ENCODE data around the gene GALNT7.
"Not testable (repeated sequence)": the region's sequence is repeated elsewhere in the genome, so short reads cannot be mapped to it uniquely, and the experiment has no call there.

GALNT7 gene

DNA sequence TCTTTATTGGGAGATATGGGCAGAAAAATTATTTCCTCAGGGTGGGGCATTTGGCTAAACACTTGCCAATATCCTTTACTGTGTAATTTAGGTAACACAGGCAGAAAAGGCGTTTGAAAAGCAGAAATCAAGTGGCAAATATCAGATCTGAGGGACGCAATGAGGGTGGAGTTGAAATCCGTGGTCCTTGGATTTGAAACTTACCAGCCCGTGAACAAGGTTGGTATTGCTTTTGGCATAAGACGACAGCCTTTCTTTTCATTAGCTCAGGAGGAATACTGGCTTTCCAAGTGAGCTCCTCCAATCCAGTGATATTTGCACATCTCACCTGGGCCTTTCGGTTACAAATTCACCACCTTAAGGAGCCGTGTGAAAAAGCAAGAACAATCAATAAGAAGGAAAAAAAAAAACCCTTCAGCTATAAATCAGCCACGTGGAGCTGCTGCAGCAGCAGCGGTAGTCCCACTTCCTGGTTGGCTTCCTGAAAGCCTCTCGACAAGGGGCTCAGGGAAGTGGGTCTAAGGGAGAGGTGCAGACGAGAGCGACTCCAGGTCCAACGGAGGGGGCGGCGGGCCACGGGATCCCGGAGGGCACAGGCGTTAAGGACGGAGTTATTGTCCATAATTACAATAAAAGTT, 734 bp upstream of the GALNT7 start:
- no peak for FAIRE-seq

DNA sequence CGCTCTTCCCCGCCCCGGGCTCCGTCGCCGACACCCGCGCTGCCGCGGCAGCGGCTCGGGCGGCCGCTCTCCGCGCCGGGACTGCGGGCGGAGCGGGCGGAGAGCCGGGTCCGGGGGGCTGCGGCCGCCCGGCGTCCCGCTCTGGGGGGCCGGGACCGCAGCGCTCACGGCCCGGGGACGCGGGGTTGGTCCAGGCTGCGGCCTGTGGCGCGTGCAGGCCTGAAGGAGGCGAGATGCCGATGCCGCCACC, 492 bp downstream of the GALNT7 start:
- FAIRE-seq = no peak

DNA sequence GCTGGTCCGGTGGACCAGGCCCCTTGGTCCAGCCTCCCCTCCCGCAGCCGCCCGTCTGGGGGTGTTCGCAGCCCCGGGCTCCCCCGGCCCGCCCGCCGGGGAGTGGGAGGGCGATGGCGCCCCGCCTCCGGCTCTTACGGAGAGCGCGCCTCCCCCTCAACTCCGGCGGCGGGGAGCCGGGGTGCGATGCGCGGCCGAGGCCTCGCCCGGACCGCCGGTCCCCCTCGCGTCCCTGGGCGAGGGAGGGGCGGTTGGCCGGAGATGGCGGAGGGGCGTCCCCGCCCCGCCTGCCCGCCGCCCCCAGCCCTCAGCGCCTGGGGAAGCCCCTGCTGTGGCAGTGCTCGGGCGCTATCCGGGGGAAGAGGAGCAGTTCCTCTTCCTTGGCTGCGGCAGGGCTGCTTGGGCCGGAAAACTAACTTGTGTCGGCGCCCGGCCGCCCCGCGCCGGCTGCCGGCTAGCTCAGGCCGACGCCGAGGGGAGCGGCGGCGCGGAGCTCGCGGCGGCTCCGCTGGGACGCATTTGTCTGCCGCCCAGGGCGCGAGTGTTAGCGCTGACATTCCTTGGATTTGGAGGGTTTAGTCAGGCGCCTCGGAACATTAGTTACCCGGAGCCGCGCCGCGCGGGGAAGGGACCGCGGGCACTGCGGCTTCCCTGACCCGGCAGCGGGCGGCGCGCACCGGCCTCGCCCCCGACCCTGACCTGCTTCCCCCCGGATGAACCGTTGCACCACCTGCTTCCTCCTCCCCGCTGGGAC, 994 bp downstream of the GALNT7 start:
- FAIRE-seq = no peak

DNA sequence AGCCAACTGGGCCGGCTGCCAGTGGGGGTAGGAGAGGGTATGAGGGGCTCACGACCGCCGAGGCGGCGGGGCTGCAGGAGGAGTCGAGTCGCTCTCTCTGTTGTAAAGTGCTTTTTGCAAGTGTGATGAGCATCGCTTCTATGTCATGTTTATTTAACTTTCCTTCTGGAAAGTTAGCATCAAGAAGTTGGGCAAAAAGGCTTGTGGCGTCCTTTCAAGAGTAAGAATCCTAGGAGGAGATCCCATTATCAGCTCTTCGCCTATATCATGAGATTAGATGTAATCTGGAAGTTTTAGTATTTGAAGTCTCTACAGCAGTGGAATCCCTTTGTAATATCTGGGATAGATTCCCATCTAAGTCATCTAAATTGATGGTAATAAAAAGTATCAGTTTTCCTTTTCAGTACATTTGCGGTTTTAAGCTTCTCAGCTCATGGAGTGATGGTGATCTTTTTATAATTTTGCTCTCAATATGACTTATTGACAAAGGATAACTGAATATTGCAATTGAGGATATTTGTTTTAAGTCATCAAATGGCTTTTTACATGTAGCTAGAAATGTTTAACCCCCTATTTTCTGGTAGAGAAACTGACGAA, 1.7 kb downstream of the GALNT7 start:
- FAIRE-seq = no peak

DNA sequence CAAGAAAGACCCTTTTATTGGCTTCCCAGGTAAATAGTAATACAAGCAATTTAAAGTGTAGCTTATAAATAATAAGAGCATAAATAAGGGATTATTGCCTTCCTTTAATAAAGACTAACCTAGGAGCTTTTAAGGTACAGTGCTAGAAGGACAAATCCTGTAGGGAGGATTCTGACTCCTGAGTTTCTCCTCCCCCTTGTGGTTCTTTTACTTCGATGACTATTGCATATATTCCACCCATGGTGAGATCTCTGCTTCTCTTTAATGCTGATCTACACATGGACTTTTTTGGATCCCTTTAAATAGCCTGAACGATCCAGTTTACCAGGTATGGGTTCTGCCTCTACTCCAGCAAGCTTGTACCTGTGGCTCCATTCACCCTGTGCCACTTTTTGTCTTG, 2.5 kb downstream of the GALNT7 start:
- FAIRE-seq = peak; percentile 13

DNA sequence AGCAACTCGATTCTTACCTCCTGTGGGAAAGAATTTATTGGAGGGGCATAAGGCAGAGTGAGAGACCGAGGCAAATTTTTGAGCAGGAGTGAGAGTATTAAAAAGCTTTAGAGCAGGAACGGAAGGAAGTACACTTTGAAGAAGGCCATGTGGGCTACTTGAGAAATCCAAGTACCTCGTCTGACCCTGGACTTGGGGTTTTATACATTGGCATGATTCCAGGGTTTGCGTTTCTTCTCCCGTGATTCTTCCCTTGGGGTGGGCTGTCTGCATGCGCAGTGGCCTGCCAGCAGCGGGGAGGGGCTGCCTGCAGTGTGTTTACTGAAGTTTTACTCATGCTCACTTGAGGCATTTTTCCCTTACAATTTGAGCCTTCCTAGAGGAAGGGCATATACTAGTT, 3.4 kb downstream of the GALNT7 start:
- no peak for FAIRE-seq

DNA sequence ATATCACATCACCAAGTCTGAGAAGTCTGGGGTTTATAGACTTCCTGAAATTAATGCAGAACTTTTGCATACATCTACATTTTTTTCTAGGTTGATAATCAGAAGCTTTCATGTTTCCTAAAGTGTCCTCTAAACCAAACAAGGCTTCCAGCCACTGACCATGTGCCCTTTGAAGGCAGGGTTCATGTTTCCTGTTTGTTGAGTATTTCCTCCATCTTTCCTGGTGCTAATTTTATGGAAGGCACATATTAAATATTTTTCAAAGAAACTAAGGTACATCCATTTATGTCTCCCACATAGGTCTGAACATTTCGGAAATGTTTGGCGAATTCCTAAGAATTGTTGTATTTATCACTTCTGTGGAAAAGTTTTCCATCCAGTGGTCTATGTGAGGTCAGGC, 5.6 kb downstream of the GALNT7 start:
- no peak for FAIRE-seq

DNA sequence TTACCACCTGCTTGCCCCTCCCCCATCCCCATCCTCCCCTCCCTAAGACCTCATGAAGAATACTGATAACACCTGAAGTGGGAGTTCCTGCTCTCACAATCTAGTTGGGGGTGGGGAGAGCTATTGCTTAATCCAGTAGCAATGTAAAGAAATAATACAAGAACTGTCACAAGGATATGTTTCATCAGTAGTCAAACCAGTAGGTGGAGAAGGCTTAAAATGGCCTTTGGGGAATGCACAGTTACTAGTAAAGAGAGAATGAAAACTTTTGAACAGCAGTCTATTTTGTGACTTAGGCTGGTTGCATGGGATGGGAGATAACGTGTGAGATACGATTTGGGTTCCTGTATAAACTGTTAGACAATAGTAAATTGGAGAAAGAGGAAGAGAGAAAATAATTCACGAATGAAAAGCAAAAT, 6.0 kb downstream of the GALNT7 start:
- FAIRE-seq = no peak

DNA sequence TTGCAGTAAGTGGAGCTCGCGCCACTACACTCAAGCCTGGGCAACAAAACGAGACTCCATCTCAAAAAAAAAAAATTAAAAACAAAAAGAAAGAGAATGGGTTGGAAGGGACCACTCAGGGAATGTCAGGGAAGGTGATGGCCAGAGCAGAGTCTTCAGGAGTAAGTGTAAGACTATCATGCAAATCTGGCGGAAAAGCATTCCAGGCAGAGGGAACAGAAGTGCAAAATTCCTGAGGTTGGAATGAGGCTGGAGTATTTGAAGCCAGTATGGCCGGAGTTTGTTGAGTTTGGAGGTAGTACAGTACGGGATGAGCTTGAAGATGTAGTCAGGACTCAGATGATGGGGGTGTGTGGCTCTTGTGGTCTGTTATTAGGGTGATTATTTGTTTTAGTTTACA, 7.4 kb downstream of the GALNT7 start:
- FAIRE-seq = no peak

DNA sequence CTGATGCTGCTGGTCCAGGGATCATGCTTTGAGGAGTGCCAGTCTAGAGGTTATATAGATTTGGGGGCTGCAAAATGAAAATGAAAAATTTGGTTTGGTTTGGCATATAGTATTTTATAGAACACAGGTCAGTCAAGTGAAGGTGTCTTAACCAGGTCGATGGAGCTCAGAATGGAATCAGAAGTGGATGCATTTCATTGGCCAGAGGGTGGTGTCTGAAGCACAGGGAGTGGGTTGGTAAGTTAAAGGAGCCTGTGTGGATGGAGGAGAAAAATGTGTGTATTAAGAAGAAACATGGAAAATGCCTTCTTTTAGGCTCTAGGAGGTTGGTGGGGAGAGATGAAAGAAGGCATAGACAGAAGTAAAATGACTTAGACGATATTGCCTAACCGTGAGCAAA, 8.6 kb downstream of the GALNT7 start:
- FAIRE-seq = no peak

DNA sequence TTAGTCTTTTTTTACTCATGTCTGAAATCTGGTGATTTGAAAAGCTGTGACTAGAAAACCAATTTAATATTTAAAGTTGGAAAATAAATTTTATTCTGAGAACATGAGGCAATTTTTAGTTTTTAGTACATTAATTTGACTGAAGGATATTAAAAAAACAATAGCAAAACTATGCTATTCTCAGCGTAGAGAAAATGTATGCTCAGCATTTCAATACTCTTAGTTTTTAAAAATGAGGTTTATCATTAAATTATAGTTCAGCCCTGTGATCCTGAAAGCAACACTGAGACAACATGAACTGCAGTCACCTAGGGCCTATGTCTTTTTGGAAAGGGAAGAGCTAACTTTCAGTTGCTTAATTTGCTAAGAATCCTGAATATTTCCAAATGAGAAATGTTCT, 9.5 kb downstream of the GALNT7 start:
- FAIRE-seq = no peak

DNA sequence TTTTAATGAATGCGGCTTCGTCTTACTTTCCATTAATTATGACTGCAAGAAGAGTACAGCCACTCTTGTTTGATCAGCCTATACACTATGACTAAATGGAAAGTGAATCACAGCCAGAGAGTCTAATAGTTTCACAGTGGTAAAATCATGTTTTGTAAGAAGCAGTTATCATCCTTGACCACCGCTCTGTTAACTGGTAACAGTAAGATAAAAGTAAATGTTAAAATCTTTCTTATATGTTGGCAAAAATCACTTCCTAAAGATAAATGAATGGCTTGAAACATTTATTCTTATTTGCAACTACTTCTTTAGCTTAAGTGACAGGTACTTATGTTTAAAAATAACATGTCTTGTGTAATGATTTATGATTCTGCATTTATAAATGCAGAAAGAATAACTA, 13.2 kb downstream of the GALNT7 start:
- FAIRE-seq = no peak

DNA sequence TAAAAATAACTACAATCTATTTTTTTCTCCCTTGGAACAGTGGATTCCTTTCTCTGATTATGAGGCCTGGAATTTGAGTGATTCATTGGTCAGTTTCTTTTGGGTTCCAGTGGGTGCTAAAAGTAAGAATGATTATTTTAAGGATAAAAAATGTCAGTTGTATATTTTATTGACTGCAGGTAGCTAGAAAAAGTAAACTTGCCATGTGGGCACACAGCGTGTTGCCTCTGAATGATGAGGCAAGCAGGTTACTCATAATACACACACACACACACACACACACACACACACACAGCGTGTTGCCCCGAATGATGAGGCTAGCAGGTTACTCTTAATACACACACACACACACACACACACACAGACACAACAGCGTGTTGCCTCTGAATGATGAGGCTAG, 13.8 kb downstream of the GALNT7 start:
- no peak for FAIRE-seq

DNA sequence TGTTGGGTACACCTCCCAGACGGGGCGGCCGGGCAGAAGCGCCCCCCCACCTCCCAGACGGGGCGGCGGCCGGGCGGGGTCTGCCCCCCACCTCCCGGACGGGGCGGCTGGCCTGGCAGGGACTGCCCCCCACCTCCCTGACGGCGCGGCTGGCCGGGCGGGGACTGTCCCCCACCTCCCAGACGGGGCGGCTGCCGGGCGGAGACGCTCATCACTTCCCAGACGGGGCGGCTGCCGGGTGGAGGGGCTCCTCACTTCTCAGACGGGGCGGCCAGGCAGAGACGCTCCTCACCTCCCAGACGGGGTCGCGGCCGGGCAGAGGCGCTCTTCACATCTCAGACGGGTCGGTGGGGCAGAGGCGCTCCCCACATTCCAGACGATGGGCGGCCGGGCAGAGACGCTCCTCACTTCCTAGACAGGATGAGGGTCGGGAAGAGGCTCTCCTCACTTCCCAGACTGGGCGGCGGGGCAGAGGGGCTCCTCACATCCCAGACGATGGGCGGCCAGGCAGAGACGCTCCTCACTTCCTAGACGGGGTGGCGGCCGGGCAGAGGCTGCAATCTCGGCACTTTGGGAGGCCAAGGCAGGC, 15.1 kb downstream of the GALNT7 start:
- FAIRE-seq = not testable (repeated sequence)

DNA sequence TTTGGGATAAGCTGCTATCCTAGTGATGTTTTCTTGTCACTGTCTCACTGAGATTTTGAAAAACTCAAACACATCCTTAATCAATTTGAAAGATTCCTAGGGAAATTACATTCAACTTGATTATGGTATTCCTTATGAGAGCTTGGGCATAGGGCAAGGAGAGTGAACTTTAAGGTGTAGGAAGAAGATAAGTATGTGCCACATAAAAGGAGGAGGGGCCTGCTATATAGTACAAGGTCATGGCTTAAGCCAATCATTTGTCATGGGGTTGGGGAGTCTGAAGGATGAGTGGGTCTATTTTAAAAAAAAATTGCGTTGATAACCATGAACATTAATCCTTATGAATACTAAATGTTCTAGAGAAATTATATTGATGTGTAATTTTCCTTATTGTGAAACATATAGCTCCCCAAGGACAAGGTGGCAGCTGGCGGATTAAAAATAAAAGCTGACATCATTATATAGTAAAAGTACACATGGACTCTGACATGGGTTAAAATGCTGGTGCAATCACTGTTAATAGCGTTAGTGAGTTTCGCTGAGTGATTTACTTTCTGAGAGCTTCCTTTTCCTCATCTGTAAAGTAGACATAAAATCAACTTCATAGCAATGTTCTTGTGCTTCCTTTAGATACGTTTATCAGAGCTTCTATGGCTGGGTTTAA, 17.4 kb downstream of the GALNT7 start:
- no peak for FAIRE-seq

DNA sequence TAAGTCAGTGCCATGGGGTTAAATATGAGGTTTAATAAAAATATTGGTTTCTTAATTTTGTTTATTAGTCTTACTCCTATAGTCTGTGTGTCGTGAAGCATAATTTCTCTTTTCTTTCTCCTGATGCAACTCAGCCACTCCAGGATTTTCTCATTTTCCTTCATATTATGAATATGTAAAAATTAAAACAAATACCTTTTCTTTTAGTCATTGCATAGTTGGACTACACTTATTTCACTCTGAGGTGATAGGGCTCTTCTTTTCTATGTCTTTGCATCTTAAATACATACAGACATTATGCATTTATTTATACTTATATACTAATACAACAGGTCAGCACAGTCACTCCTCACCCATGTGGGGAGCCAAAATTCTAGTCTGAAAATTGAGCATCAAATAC, 19.1 kb downstream of the GALNT7 start:
- FAIRE-seq = no peak

DNA sequence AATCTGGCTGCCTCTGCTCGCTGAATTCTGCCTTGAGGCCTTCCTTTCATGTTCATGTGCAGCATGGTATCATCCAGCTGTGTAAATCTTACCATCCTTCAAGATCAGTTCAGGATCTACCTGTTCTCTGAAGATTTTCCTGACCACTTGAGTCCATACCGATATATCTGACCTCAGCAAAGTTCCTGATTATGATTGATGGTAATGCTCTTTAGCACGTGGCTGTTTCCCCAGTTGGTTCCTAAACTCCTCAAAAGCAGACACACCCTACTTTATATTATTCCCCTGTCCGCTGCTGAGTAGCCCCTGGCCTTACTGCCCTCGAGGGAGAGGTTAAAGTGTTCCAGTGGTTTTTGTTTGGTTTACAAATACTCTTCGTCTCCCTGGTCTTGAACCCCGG, 20.0 kb downstream of the GALNT7 start:
- FAIRE-seq = no peak

DNA sequence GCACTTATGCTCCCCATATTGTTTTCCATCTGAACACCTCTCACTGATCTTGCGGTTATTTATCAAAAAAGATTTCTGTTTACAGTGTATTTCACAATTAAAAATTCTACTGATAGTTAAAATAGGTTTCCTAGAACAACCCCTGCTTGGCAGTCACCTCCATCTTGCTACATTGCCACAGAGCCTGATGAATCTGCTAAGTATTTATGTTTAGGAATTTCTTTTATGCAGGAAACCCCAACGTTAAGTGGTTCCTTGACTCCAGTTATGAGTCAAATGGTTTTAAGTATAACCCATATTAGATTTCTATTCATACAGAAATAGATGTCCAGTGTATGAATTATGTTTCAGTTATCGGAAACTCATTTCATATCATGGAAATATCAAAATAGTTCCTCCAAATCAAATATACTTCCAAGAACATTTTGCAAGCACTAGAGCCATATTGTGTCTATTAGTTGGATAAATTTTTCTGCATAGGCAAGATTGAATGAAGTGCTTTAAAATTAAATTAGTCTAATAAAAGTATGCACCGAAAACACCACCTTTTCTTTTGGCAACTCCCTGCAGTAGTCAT, 20.6 kb downstream of the GALNT7 start:
- FAIRE-seq = no peak

DNA sequence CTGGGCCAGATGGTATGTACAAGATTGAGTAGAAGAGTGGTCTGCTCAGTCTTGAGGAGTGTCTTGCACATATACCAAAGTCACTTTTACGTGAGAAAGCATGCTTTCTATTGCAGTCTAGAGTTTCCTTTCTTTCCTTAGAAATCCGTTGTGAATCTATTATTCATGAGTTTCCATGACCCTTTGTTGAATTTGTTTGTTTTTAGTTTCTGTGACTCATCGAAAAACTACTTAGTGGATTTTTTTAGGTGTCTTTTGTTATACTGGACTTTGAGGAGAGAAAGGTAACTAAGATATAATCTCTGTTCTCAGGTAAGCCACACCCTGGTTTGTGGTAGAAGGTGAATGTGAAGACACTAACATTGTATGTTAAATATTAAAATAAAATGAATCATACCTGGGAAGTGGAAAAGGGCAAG, 23.0 kb downstream of the GALNT7 start:
- FAIRE-seq = no peak

DNA sequence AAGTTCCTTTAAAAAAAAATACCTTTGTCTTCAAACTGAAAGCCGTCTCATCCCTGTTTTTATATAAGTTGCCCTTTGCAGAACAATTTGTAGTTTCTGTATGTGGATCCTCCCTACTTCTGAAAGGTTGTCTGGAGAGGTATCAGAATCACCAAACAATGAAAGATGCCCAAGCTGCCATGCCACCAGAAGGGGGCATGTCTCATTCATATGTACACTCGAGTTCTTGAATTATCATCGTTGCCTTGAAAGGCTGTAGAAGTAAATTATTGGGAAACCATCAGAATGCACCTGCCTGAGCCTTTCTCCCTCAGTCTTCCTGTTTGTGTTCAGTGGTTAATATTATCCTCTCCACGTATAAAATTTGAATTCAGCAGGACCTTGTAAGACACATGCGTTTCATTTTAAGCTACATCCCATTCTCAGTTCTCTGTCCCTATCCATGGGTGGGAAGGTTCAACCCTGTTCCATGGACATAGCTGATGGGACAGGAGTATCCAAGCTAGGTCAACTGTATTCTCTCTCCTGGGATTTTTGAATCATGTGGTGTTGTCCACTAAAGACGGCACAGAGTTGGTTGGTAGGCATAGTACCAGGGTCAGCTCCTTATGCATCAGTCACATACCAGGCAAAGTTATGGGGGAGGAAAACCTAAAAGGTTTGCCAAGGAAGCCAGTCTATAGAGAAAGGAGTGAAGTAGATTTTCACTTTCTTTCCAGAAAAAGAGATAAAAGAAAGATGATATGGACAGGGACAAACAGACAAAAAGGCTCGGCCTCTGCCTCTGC, 24.0 kb downstream of the GALNT7 start:
- no peak for FAIRE-seq

DNA sequence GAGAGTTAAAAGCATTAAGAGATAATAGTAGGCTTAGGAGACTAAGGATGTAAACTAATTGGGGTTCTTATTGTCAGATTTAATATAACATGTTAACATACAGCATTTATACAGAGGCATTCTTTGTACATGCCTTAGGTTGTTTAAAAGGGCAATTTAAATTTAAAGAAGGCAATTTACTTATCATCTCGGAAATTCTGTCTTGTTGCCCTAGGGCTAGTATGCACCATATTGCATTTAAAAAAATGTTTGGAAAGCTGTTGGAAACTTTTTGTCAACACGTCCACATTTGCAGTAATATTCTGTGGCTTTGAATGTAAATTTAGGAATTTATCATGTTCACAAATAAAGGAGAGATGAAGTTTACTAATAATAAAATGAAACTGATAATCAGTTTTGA, 25.5 kb downstream of the GALNT7 start:
- FAIRE-seq = no peak

DNA sequence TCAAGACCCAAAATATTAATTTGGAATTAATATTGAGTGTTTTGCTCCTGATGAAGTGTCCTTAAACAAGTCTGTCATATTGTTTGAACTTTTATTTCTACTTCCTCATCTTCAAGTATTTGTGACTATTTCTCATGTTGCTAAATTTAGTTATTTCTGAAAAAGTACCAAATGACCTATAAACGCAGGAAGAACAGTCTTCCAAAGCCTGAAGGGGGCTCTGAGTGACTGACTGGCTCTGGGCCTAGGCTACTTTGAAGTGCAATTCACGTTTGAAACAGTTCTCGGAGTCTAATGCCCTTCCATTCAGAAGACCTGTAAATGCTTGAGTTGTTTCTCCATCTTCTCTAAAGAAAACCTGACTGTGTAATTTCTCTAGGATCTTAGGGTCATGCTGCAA, 26.5 kb downstream of the GALNT7 start:
- FAIRE-seq = no peak

DNA sequence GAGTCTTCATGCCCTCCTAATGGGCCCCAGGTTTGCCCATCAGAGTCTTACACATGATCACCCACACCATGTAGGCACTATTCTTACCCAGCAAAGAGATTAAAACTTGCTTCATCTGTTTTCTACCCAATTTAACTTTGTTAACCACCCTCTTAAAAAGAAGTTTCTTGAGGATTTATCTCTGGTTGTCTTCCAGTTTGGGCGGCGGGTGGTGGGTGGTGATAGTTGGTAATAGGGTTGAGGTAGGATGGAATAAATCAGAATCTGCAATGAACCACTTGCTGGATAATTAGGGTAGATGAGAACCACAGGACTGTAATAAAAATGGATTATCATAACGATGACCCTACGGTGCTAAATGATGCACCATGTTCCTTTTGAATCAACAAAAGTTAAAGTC, 30.9 kb downstream of the GALNT7 start:
- FAIRE-seq = no peak

Data from G401.6 (cell line).